ENCODE measurements around the gene RTKN. TPM values are rescaled to one million over a fixed set of nuclear protein-coding genes. Genes with fewer than 3 reads are reported as not detected.
A peak's percentile ranks its signal among the peaks of the same experiment; 100 is the strongest.

RTKN gene
- total and polyA plus RNA-seq, 2 of the 13 experiments (the other 11 are each of a cell fraction or from before 2014, with no cell fraction given): 159 to 166 TPM

DNA sequence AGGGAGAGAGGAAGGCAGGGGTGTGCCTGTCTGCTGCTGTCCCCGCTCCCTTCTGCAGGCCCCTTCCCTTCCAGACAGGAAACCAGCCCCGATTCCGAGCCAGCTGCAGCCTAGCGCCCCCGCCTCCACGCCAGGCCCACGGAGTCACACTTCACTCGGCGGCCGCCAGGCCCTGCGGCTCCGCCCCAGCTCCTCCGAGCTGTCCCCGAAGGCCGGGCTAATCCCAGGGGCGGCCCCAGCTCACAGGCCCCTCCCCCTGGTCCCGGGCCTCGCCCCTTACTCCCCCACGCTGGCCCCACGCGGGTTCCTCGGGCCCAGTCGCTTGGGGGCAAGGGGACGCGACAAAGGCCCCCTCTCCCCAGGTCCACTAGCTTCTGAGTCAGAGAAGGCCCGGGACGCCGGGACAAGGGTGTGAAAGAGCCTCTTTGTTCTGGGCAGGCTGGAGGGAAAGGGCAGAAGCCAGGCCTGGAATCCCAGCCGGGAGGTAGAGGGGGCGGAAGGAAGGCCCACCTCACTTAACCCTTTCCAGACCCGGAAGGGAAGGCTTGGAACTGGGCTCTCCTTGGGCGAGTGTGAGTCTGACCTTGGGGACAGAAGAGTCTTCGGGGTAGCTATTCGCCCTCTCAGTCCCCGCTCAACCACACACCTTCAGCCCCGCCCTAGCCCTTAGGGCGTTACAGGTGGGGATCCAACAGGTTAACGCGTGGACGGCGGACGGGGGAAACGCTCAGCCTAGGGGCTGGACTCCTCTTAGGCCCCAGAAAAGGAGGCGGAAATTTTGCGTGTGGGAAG lies 1.2 kb downstream of the RTKN start (continued):
- TF ChIP-seq, protein P1, sequence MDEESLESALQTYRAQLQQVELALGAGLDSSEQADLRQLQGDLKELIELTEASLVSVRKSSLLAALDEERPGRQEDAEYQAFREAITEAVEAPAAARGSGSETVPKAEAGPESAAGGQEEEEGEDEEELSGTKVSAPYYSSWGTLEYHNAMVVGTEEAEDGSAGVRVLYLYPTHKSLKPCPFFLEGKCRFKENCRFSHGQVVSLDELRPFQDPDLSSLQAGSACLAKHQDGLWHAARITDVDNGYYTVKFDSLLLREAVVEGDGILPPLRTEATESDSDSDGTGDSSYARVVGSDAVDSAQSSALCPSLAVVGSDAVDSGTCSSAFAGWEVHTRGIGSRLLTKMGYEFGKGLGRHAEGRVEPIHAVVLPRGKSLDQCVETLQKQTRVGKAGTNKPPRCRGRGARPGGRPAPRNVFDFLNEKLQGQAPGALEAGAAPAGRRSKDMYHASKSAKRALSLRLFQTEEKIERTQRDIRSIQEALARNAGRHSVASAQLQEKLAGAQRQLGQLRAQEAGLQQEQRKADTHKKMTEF (CRISPR knock-in tag; IDR thresholded peaks at IDR 0.05): peak; percentile 97
- TF ChIP-seq SP1 (IDR thresholded peaks at IDR 0.05): 0 out of 2 replicates have a peak, but pooled peaks have one; percentile 9
- TF ChIP-seq SP1 (CRISPR knock-in tag; IDR thresholded peaks at IDR 0.05): peak; percentile 73
- peak; percentile 42; the same call in 1 of the 2 replicates for TF ChIP-seq PCBP1 (IDR thresholded peaks at IDR 0.05; ENCODE audit: borderline replicate concordance, low read depth, low read length)
- TF ChIP-seq NONO (IDR thresholded peaks at IDR 0.05): no peak
- peak; percentile 90 for TF ChIP-seq NONO (CRISPR knock-in tag; conservative IDR thresholded peaks at IDR 0.05)
- no peak; the same call in 1 of the 2 replicates for TF ChIP-seq SMC3 (IDR thresholded peaks at IDR 0.05; ENCODE audit: low read length)
- TF ChIP-seq, protein P2, sequence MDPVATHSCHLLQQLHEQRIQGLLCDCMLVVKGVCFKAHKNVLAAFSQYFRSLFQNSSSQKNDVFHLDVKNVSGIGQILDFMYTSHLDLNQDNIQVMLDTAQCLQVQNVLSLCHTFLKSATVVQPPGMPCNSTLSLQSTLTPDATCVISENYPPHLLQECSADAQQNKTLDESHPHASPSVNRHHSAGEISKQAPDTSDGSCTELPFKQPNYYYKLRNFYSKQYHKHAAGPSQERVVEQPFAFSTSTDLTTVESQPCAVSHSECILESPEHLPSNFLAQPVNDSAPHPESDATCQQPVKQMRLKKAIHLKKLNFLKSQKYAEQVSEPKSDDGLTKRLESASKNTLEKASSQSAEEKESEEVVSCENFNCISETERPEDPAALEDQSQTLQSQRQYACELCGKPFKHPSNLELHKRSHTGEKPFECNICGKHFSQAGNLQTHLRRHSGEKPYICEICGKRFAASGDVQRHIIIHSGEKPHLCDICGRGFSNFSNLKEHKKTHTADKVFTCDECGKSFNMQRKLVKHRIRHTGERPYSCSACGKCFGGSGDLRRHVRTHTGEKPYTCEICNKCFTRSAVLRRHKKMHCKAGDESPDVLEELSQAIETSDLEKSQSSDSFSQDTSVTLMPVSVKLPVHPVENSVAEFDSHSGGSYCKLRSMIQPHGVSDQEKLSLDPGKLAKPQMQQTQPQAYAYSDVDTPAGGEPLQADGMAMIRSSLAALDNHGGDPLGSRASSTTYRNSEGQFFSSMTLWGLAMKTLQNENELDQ (CRISPR knock-in tag; IDR thresholded peaks at IDR 0.05; ENCODE audit: borderline replicate concordance): 0 out of 2 replicates have a peak, but pooled peaks have one; percentile 52
- TF ChIP-seq TEAD3 (CRISPR knock-in tag; optimal IDR thresholded peaks at IDR 0.05; ENCODE audit: borderline replicate concordance): peak; percentile 51
- TF ChIP-seq, protein P3, sequence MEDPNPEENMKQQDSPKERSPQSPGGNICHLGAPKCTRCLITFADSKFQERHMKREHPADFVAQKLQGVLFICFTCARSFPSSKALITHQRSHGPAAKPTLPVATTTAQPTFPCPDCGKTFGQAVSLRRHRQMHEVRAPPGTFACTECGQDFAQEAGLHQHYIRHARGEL (CRISPR knock-in tag; IDR thresholded peaks at IDR 0.05): no peak; the same call in 1 of the 2 replicates
- no peak for TF ChIP-seq AHR (CRISPR knock-in tag; IDR thresholded peaks at IDR 0.05)
- peak; percentile 86; the same call in 1 of the 2 replicates for TF ChIP-seq ZNF251 (CRISPR knock-in tag; IDR thresholded peaks at IDR 0.05)
- TF ChIP-seq, protein P4, sequence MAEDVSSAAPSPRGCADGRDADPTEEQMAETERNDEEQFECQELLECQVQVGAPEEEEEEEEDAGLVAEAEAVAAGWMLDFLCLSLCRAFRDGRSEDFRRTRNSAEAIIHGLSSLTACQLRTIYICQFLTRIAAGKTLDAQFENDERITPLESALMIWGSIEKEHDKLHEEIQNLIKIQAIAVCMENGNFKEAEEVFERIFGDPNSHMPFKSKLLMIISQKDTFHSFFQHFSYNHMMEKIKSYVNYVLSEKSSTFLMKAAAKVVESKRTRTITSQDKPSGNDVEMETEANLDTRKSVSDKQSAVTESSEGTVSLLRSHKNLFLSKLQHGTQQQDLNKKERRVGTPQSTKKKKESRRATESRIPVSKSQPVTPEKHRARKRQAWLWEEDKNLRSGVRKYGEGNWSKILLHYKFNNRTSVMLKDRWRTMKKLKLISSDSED (CRISPR knock-in tag; IDR thresholded peaks at IDR 0.05): no peak
- TF ChIP-seq, protein P5, sequence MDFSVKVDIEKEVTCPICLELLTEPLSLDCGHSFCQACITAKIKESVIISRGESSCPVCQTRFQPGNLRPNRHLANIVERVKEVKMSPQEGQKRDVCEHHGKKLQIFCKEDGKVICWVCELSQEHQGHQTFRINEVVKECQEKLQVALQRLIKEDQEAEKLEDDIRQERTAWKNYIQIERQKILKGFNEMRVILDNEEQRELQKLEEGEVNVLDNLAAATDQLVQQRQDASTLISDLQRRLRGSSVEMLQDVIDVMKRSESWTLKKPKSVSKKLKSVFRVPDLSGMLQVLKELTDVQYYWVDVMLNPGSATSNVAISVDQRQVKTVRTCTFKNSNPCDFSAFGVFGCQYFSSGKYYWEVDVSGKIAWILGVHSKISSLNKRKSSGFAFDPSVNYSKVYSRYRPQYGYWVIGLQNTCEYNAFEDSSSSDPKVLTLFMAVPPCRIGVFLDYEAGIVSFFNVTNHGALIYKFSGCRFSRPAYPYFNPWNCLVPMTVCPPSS (IDR thresholded peaks at IDR 0.05): no peak
- peak; percentile 82; the same call in 1 of the 2 replicates for TF ChIP-seq KLF6 (CRISPR knock-in tag; IDR thresholded peaks at IDR 0.05)
- TF ChIP-seq, protein P6, sequence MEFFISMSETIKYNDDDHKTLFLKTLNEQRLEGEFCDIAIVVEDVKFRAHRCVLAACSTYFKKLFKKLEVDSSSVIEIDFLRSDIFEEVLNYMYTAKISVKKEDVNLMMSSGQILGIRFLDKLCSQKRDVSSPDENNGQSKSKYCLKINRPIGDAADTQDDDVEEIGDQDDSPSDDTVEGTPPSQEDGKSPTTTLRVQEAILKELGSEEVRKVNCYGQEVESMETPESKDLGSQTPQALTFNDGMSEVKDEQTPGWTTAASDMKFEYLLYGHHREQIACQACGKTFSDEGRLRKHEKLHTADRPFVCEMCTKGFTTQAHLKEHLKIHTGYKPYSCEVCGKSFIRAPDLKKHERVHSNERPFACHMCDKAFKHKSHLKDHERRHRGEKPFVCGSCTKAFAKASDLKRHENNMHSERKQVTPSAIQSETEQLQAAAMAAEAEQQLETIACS (CRISPR knock-in tag; IDR thresholded peaks at IDR 0.05): no peak
- peak; percentile 99 for TF ChIP-seq ZFX (CRISPR knock-in tag; IDR thresholded peaks at IDR 0.05; ENCODE audit: low read depth)
